HUES64 (cell line): ENCODE results near the gene RNF126.
"Not testable (repeated sequence)": the region's sequence is repeated elsewhere in the genome, so short reads cannot be mapped to it uniquely, and the experiment has no call there.

Experiments used
- H3K27ac ChIP-seq: 2 replicates; pipeline ENCODE4 v1.7.0; 2013; ENCODE audit warnings: low read depth, low read length, inconsistent platforms
- H3K27me3 ChIP-seq: 2 replicates; pipeline ENCODE4 v1.6.1; 2013; ENCODE audit warnings: mild to moderate bottlenecking, low read length; ENCODE audit not compliant: insufficient read depth
- H3K36me3 ChIP-seq: 2 replicates; pipeline ENCODE4 v1.6.1; 2013; ENCODE audit warnings: mild to moderate bottlenecking, low read length; ENCODE audit not compliant: insufficient read depth
- H3K4me1 ChIP-seq: 2 replicates; pipeline ENCODE4 v1.6.1; 2013; ENCODE audit warnings: mild to moderate bottlenecking, low read length, moderate library complexity; ENCODE audit not compliant: insufficient read depth
- H3K4me3 ChIP-seq: 2 replicates; pipeline ENCODE4 v1.5.1; 2013; ENCODE audit warnings: mild to moderate bottlenecking, low read length, moderate library complexity
- H3K9ac ChIP-seq: 2 replicates; pipeline ENCODE4 v1.6.1; 2013; ENCODE audit warnings: mild to moderate bottlenecking, low read depth, low read length
- H3K9me3 ChIP-seq: 2 replicates; pipeline ENCODE4 v1.6.1; 2013; ENCODE audit warnings: low read depth, low read length; ENCODE audit not compliant: insufficient read depth
- WGBS: fragments of 150-250, 120-280 bp; methylation state at CpG from one replicate; pipeline ENCODE4 v1.1.7; 2013; ENCODE audit warnings: missing lambda C conversion rate; 5-methylcytosine and 5-hydroxymethylcytosine counted together

RNF126 gene

DNA sequence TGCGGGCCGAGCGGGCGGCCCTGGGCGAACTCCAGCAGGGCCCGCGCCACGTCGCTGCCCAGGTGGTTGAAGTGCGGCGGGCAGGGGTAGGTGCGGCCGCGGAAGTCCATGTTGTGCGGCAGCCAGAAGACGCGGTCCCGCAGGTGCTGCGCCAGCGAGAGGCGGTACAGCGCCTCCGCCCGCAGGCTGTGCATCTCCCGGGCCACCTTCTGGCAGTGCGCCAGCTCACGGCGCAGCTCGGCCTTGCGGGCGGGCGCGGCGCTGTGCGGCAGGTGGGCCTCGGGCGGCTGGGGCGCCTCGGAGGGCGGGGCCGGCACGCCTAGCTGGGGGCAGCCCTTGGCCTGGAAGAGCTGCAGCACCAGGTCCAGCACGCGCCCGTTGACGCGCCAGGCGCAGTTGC, 41.8 kb downstream of the RNF126 start:
- WGBS = 97% methylated on average over 48 of the region's 48 CpGs
- H3K36me3 ChIP-seq = peaks cover 65% of the 10 kb centered on the region
- not testable (repeated sequence) for H3K27me3 ChIP-seq, H3K9me3 ChIP-seq, H3K27ac ChIP-seq, H3K4me3 ChIP-seq, H3K4me1 ChIP-seq, H3K9ac ChIP-seq

GRCh38 chr19:620166-620862, 42.7 kb downstream of the RNF126 start:
- WGBS = 96% methylated on average over 45 of the region's 51 CpGs
- no peak overlapping the region for H3K27ac ChIP-seq
- no peaks in the 10 kb centered on the region for H3K4me1 ChIP-seq
- H3K9me3 ChIP-seq = no peaks in the 10 kb centered on the region
- H3K9ac ChIP-seq = no peak overlapping the region
- H3K27me3 ChIP-seq = no peaks in the 10 kb centered on the region
- peaks cover 58% of the 10 kb centered on the region for H3K36me3 ChIP-seq
- no peak overlapping the region for H3K4me3 ChIP-seq

DNA sequence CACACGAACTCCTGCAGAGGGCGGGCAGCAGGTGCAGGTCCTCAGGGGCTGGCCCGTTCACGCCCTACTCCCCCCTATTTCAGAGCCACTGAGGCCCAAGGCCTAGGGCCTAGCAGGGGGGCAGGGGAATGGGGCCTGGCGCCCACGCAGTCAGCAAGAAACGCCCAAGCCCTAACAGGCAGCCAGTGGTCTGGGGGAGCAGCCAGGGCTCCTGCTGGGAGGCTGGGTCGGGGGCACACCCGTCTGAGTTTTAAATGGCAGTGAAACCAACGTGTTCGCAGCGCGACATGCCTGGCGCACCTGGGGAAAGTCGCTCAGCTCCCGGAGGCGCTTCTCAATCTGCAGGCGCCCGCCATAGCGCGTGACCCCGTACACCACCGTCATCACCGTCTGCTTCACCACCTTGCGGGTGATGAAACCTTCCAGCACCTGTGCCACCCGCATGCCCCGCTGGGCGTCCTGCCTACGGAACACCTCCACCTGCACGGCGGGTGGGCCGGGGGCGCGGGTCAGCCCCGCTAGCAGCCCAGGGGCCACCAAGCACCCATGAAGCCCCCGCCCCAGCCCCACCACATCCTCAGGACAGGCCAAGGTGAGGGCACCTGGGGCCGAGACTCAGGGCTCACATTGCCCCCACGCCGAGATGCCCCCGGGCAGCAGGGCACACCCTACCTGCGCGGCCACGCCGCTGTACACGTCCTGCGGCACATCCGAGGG, 43.6 kb downstream of the RNF126 start:
- no peak overlapping the region for H3K9ac ChIP-seq
- no peak overlapping the region for H3K27ac ChIP-seq
- H3K4me1 ChIP-seq = no peaks in the 10 kb centered on the region
- 96% methylated on average over 47 of the region's 47 CpGs for WGBS
- H3K4me3 ChIP-seq = no peak overlapping the region
- peaks cover 56% of the 10 kb centered on the region for H3K36me3 ChIP-seq
- H3K27me3 ChIP-seq = no peaks in the 10 kb centered on the region
- no peaks in the 10 kb centered on the region for H3K9me3 ChIP-seq

- no peaks in the 10 kb centered on the region for H3K27me3 ChIP-seq
- H3K36me3 ChIP-seq = peaks cover 53% of the 10 kb centered on the region
- WGBS = 96% methylated on average over 27 of the region's 27 CpGs
- no peak overlapping the region for H3K27ac ChIP-seq
- H3K9me3 ChIP-seq = no peaks in the 10 kb centered on the region
- H3K4me3 ChIP-seq = no peak overlapping the region
- H3K4me1 ChIP-seq = no peaks in the 10 kb centered on the region
- H3K9ac ChIP-seq = no peak overlapping the region
Observed at GRCh38 chr19:618674-619285, 44.2 kb downstream of the RNF126 start.

- Histone ChIP-seq H3K4me1 (no peaks in the 10 kb centered on the region), H3K36me3 (peaks cover 48% of the 10 kb centered on the region)
- 97% methylated on average over 19 of the region's 19 CpGs for WGBS
Observed at GRCh38 chr19:618247-618619, 44.8 kb downstream of the RNF126 start.

GRCh38 chr19:617551-618246, 45.3 kb downstream of the RNF126 start:
- H3K4me1 ChIP-seq = no peaks in the 10 kb centered on the region
- H3K9me3 ChIP-seq = no peaks in the 10 kb centered on the region
- H3K9ac ChIP-seq = no peak overlapping the region
- no peak overlapping the region for H3K4me3 ChIP-seq
- no peaks in the 10 kb centered on the region for H3K27me3 ChIP-seq
- WGBS = 93% methylated on average over 29 of the region's 29 CpGs
- H3K27ac ChIP-seq = no peak overlapping the region
- H3K36me3 ChIP-seq = peaks cover 45% of the 10 kb centered on the region

More at GRCh38 chr19:618247-618619, 44.8 kb downstream of the RNF126 start:
- no peak overlapping the region for H3K4me3 ChIP-seq
- H3K9ac ChIP-seq = no peak overlapping the region
- H3K27me3 ChIP-seq = no peaks in the 10 kb centered on the region
- H3K27ac ChIP-seq = no peak overlapping the region
- no peaks in the 10 kb centered on the region for H3K9me3 ChIP-seq

DNA sequence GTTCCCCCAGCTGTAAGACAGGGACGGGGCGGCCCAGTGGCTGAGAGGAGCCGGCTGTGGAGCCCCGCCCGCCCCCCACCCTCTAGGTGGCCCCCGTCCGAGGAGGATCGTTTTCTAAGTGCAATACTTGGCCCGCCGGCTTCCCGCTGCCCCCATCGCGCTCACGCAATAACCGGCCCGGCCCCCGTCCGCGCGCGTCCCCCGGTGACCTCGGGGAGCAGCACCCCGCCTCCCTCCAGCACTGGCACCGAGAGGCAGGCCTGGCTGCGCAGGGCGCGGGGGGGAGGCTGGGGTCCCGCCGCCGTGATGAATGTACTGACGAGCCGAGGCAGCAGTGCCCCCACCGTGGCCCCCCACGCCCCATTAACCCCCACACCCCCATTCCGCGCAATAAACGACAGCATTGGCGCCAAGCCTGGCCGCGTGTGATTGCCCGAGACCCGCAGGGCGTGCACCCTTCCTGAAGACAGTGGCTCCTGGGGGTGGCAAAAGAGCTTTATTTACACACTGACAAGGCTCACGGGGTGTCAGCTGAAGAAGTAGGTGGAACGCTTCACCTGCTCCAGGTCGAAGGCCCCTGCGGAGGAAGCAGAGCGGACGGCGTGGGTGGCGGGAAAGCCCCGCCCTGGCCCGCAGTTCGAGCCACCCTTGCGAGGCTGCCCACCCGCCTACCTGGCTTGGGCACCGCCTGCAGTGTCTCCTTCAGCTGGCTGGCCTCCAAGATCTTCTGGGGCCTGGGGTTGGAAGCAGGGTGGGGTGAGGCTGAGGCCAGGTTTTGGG, 46.1 kb downstream of the RNF126 start:
- H3K36me3 ChIP-seq = peaks cover 43% of the 10 kb centered on the region
- 96% methylated on average over 56 of the region's 58 CpGs for WGBS
- H3K4me3 ChIP-seq = no peak overlapping the region
- no peak overlapping the region for H3K27ac ChIP-seq
- H3K4me1 ChIP-seq = no peaks in the 10 kb centered on the region
- H3K27me3 ChIP-seq = no peaks in the 10 kb centered on the region
- H3K9ac ChIP-seq = no peak overlapping the region
- no peaks in the 10 kb centered on the region for H3K9me3 ChIP-seq

GRCh38 chr19:616062-616700, 46.8 kb downstream of the RNF126 start:
- no peaks in the 10 kb centered on the region for H3K4me1 ChIP-seq
- H3K9me3 ChIP-seq = no peaks in the 10 kb centered on the region
- H3K27me3 ChIP-seq = no peaks in the 10 kb centered on the region
- 95% methylated on average over 74 of the region's 97 CpGs for WGBS
- H3K9ac ChIP-seq = no peak overlapping the region
- peaks cover 39% of the 10 kb centered on the region for H3K36me3 ChIP-seq
- H3K27ac ChIP-seq = no peak overlapping the region
- H3K4me3 ChIP-seq = no peak overlapping the region; the same call in 1 of the 2 replicates

DNA sequence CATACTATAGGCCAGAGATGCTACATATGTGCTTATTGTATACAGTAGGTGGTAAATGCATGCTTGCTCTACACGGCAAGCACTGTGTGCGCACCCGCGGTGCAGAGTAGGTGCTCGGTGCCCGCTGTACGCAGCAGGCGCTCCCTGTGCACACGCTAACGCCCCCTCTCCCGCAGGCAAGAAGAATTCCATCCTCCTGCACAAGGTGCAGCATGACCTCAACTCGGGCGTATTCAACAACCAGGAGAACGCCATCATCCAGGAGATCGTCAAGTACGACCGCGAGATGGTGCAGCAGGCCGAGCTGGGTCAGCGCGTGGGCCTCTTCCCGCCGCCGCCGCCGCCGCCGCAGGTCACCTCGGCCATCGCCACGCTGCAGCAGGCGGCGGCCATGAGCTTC, 47.4 kb downstream of the RNF126 start:
- Histone ChIP-seq H3K36me3 (peaks cover 39% of the 10 kb centered on the region), H3K27me3 (no peaks in the 10 kb centered on the region), H3K9me3 (no peaks in the 10 kb centered on the region), H3K4me1 (no peaks in the 10 kb centered on the region), H3K27ac (no peak overlapping the region), H3K4me3 (no peak overlapping the region), H3K9ac (no peak overlapping the region)
- WGBS = 95% methylated on average over 33 of the region's 33 CpGs

GRCh38 chr19:613732-614567, 49.1 kb downstream of the RNF126 start:
- Histone ChIP-seq H3K4me1 (no peaks in the 10 kb centered on the region), H3K27ac (no peak overlapping the region), H3K36me3 (peaks cover 25% of the 10 kb centered on the region), H3K9me3 (no peaks in the 10 kb centered on the region), H3K4me3 (no peak overlapping the region), H3K9ac (no peak overlapping the region), H3K27me3 (no peaks in the 10 kb centered on the region)
- 95% methylated on average over 54 of the region's 54 CpGs for WGBS
